HG02623 (cell line): ENCODE data around the gene NOL3.

Experiments used
- ATAC-seq: cut with Tn5 transposase; IDR thresholded peaks from one replicate; pipeline ENCODE4 v1.9.1; 2021; ENCODE audit warnings: moderate library complexity; ENCODE audit not compliant: unreplicated experiment

The NOL3 gene

DNA sequence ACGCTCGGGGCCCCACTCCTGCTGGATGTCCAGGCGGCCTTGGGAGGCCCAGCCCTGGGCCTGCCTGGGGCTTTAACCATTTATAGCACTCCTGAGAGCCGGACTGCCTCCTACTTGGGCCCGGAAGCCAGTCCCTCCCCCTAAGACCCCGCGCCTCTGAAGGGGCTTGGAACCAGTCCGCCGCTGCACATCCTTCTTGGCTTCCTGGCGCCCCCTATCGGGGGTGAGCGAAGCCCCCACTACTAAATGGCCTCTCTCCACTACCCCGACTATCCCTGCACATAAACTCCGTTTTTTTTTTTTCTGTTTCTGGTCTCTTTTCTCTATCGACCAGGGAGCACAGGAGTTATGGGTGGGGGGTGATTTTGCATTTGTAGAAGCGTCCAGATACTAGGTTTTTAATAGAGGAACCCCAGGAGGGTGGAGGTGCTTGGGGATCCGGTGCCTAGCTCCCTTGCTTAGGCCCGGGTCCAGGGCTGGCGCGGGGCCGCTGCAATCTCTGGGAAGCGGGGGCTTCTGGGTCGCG lies 633 bp upstream of the NOL3 start:
- no peak for ATAC-seq

DNA sequence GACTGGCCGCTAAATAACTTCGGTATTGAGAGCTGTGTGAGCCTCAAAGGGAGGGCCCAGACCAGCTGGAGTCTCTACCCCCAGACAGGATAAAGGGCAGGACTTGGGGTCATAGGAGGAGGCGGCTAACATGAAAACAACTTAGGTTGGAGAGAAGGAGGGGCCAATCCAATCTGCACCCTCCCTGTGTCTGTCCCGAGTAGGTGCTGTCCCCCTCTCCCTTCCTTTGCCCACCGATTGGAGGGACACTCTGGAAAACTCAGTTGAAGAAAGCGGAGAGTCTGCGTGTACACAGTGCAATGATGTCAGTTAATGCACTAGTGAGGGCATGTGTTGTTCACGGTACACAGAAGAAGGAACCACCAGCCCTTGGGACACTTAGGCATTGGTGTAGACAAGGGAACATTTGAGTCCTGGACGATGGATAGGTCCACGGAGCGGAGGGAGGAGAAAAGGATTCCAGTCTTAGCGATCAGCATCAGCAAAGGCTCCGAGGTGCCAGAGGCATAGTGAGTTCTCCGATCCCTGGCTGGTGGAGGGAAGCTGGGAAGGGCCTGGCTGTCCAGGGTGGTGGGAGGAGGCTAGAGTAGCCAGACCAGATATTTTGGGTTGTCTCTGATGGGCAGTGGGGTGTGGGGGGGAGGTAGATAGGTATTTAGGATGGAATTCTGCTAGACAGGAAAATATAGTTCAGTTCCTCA lies 761 bp downstream of the NOL3 start:
- ATAC-seq: no peak

DNA sequence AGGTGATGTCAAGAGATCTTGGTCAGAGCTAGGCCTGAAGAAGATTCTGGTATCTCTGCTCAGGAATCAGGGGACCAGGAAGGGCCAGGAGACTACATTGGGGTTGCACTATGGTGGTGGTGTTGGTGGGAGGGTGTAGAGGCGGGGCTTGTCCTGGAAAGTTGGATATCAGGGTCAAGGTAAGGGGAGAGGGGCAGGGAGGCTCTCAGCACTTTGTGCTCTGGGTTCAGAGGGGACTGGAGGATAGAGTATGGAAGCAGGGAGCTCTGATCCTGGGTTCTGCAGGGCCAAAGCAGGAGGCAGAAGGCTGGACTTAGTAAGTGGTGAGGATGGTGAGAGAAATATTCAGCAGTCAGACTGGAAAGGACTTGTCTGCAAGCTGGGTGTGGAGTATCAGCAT lies 3.0 kb downstream of the NOL3 start:
- no peak for ATAC-seq

DNA sequence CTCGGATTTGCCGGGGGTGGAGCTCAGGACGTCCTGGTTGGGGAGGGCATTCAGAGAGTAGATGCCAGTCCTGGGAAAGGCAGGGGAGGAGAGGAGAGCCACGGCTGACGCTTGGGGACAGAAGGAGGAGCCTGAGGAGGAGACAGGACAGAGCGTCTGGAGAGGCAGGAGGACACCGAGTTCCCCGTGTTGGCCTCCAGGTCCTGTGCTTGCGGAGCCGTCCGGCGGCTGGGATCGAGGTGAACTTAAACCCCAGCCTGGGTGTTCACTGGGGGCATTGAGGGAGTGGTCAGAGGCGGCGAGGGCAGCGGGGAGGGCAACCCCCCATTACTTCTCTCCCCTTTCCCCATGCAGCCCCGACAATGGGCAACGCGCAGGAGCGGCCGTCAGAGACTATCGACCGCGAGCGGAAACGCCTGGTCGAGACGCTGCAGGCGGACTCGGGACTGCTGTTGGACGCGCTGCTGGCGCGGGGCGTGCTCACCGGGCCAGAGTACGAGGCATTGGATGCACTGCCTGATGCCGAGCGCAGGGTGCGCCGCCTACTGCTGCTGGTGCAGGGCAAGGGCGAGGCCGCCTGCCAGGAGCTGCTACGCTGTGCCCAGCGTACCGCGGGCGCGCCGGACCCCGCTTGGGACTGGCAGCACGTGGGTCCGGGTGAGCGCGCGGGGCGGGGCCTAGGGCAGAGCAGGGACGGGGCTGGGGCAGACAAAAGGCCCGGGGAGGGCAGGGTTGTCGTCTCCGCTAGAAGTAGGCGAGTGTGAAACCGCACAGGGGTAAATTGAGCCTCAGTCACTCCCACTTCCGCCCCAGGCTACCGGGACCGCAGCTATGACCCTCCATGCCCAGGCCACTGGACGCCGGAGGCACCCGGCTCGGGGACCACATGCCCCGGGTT lies 3.7 kb downstream of the NOL3 start:
- ATAC-seq: no peak

DNA sequence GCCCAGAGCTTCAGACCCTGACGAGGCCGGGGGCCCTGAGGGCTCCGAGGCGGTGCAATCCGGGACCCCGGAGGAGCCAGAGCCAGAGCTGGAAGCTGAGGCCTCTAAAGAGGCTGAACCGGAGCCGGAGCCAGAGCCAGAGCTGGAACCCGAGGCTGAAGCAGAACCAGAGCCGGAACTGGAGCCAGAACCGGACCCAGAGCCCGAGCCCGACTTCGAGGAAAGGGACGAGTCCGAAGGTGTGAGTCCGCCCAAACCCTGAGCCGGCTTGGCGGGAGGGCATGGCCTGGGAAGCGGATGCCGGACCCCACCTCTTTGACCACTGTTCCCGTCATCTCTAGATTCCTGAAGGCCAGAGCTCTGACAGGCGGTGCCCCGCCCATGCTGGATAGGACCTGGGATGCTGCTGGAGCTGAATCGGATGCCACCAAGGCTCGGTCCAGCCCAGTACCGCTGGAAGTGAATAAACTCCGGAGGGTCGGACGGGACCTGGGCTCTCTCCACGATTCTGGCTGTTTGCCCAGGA lies 4.4 kb downstream of the NOL3 start:
- ATAC-seq: no peak

DNA sequence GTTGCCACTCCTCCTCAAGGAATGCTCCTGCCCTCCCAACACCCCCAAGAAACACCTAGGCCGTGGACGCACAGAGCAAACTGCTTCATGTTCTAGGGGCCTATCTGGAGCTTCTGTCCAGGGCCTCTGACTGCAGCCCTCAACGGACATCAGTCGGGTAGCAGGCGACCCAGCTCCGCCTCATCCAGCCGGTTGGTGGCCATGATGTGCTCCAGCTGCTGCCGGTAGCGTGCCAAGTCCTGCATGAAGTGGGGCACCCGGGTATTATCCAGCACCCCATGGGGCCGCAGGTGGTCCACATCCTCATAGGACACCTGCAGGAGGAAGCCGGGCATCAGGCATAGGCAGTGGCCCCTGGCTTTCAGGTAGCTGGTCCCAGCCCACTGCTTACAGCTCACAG lies 6.3 kb downstream of the NOL3 start:
- ATAC-seq: no peak

DNA sequence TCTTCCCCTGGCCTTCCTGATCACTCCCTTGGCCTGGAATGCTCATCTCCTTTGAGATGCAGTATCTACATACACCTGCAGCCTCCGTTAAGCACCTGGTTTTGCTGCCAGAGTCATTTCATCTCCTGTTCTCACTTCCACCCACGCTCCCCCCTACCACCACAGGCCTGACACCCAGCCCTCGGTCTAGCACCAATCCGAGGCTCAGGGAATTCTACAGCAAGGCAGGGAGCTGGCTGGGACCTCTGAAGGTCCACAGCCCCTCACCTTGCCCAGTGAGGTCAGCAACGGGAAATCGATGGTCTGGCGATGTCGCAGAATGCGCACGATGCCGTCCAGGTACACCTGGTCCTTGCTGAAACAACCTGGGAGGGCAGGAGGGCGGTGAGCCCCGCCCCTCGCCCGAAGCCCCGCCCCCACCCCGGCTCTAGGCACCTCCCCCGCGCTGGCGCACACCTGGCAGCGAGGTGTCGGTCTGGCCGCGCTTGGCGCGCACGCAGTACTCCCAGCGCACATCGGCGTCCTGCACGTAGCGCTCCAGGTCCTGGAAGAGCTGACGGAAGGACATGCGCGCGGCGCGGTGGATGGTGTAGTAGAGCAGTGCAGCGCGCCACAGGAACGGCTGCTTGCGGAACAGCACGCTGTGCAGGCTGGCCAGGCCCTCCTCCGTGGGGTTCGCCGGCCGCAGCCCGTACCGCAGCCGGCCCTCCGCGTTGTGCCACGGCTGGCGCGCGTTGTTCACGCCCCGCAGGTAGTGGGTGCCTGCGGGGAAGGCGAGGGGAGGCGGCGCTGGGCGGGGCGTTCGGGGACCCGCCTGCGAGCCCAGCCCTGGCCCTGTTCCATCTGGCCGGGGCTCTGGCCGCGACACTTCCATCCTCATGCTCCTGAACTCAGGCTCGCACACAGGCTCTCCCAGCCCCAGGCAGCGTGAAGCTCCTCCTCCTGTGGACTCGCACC lies 7.7 kb downstream of the NOL3 start:
- ATAC-seq: no peak

DNA sequence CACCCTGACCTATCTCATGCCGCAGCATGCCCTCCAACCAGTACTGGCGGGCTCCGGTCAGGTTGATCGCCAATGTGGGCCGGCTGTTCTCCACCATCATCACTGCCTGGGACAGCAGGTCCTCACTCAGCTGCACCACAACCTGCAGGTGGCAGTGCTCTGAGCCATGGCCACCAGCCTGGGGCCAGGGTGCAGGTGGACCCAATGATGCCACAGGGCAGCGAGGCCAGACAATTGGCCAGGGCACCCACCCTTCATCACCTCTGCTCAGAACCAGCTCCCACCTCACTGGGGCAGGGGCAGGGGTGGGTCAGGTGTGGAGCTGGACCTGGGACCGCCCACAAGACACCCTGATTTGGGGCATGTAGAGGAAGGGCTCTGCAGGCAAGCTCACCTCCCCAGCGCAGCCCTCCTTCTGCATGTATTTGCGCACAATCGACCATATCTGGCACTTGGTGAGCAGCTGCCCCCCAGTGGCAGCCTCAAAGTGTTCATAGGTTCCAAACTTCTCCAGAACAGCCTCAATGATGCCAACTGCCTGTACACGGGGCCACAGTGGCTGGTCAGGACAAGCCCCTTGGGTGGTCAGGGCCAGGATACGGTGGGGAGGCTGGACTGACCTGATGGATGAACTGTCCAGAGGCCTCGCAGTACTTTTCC lies 9.2 kb downstream of the NOL3 start:
- ATAC-seq: no peak

DNA sequence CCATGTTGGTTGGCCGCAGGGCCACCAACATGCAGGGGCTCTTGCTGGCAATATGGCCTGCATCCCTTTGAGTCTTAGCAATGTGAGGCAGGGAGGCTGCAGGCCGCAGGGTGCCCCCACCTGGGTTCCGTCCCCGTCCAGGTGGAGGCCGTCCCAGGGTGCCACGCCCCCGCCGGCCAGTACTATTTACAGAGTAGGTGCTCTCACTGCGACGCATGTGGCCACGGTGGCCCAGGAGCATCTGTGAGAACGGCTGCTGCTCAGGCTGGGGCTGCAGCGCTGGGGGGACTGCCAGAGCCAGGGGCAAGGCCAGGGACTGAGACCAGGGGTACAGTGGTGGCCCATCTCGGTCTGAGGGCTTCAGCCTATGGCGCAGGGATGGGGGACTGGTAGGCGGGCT lies 9.8 kb downstream of the NOL3 start:
- no peak for ATAC-seq

DNA sequence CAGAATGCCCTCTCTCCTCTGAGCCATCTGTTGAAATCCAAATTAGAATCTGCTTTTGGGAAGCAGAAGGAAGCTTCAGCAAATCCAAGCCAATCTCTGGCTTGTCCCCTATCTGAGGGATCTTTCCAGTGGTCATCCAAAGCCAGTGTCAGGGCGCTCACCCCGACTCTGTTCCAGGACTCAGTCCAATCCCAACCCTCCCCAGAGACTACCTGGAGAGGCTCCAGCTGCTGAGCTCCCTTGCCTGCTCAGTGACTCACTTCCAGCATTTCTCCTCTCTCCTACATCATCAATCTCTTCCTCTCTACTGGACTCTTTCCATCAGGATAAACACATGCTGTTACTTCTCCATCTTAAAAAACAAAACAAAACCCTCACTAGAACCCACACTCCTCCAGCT lies 11.0 kb downstream of the NOL3 start:
- ATAC-seq: no peak

DNA sequence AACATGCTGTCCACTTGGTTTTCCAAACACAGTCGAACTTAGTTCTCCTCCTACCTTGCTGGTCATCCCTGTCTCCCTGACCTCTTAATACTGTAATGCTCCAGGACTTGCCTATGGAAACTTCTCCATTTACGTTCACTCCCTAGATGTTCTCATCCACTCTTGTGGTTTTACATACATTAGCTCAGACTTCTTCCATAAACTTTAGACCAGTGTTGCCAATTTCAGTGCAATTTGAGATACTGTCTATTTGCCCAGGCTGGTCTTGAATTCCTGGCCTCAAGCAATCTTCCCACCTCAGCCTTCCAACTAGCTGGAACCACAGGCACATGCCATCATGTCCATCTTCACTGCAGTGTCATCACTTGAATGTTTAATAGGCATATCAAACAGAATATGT lies 11.9 kb downstream of the NOL3 start:
- ATAC-seq: no peak

DNA sequence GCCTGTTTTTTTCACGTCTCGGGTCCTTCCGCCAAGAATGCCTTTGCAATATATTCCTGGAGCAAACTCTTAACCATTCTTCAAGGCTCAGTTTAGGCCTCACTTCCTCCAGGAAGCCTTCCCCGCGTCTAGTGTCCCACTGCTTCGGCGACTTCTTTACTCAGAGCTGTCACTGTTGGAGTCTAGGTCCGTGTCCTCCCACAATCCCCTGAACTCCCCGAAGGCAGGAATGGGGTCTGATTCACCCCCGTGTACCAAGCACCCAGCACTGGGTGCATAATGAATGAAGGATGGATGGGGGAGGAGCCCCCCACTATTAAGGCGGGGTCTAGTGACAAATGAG lies 12.9 kb downstream of the NOL3 start:
- ATAC-seq: no peak

DNA sequence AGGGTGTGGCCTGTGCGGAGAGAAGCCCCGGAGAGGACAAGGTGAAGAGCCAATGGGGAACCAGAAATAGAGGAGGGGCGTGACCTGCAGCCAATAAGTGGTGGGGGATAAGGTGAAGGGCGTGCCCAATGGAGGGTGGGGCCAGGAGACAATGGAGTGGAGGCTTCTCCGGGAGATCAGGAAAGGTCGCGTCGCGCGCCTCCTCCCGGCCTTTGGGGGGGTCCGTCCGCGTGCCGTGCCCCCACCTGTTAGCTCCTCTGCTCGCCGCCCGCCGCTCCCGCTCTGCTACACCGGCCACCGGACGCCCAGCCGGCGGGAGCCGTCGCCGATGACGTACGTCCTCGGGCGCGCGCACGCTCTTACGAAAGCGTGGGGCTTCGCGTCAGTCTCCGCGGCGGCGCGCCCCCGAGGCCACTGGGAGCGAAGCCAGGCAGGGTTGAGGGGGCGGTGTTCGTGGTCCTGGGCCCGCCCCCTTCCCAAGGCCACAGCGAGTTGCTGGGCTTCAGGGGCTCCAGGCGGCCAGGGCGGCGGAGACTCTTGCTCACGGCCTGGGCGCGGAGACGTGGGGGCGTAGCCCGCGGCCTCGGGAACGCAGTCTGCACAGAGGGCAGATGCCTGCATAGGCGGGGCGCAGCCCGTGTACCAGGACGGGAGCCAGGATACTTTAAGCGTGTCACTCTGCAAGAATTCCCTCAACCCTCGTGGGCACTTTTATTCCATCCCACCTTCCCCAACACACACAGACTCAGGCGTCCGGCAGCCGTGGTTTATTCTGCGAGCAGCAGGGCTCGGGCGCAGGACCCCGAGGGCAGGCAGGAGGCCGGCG lies 13.5 kb downstream of the NOL3 start, which contains the start of gene MATCAP1:
Gene MATCAP1, minus strand, starts transcription at position 337 of the 826 bp plus-strand sequence. CDS start 3,353 bp downstream, outside the sequence.
- ATAC-seq: peak; percentile 84

DNA sequence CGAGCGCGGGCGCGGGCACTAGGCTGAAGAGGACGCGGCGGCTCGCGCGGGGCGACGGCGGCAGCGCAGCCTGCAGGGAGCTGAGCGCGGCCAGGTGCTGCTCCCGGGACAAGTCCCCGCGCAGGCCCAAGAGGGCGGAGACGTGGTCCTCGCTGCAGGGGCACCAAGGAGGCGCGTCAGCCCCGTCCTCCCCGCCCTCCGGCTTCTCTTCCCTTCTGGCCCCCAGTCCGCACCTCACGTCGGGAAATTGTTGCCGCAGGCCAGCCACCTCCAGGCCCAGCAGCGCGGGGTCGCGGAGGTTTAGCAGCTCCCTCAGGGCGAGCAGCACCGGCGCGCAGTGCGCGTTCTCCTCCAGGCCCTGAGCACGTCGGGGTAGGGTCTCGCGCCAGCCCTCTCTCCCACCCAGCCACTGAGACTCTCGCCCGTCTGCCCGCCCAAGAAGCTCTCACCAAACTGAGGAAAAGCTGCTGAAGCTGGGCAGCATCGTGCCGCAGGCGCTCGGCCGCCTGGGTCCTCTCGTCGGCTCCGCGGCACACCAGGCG lies 14.2 kb downstream of the NOL3 start:
- no peak for ATAC-seq

DNA sequence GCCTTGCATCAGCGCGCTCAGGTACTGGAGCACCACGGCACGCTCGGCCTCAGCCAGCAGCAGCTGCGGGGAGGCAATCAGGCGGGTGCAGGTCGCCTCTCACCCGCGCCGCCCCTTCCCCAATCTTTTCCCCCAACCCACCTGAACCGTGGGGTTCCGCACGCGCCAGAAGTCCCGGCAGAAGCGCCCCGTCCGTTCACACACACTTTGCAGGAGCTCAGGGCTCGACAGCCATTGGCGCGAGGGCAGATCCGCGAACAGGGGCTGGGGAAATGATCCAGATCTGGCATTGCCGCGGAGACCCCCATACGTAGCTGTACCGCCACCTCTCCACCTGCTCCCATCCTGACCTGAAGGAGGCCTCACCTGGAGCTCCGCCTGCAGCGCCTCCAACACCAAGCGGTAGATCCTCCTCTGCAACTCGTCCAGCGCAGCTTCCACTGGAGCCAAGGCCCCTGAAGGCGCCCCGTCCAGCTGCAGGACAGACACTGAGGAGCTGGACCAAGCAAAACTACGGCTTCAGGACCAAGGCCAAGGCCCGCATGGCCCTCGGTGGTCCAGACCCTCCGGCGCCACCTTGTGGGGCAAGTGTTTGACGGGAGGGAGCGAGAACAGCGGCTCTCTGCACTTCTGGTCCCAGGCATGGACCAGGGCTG lies 14.8 kb downstream of the NOL3 start:
- no peak for ATAC-seq

DNA sequence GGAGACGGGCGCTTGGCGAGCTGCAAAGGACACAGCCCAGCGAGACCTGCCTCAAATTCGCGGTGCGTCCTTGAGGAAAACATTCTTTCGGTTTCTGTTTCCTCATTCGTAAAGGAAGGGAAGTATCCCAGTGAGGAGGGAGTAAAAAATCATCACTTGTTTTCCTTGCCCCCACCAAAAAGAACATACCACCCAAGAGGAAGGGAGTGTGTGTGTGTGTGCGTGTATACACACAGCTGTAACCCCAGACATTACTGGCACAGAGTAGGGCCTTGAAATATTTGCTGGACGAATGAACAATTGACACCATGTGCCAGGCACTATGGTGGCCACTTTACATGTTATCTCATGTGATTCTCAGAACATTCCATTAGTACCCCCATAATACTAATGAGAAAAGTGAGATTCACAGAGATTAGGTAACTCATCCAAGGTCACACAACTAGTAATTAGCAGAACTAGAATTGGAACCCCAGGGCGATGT lies 15.4 kb downstream of the NOL3 start:
- no peak for ATAC-seq

DNA sequence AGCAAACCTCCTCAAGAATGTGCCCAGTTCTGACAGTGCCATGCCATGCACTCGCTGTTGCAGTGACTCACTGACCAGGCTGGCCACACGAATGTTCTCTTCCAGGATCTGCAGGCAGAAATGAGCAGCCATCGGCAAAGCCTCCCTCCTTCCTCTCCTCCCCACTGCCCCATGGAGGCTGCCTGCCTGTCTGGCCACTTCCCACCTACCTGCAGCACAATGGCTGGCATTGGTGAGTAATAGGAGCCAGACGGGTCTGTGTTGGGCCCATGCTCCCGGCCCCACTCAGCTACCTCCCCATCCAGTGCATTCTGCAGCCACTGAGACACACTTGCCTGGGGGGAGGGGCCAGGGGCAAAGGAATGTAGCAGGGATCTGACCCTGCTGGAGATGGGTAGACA lies 16.2 kb downstream of the NOL3 start:
- no peak for ATAC-seq

DNA sequence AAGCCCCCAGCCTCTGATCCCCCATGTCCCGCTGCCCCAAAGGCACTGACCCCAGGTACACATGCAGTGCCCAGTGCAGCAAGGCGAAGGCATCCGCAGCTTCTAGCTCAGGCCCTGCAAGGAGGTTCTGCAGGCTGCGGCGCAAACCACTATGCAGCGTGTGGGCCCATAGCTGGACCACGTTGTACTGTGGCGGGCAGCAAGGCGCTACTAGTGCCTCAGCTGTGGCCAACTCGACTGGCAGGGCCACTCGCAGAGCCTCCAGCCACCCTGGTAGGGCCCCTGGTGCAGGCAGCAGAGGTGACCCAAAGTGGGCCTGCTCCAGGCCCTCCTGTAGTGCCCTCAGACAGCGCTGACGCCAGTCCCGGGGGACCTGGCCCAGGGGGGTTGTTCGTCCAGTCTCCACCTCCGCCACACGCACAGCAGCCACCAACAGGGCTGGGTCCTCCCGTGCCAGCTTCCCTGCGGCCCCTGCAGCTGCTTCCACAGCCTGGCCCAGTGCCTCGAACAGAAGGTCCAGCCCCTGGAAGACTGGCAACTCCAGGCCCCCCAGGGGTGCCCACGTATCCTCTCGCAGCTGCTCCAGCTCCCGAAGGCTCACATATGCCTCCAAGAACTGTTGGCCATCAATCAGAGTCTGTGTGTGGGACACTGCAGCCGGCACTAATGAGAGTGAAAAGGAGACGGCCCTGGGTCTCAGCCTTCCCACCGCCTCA lies 17.0 kb downstream of the NOL3 start:
- no peak for ATAC-seq
